CD4-positive, alpha-beta T cell treated with Interleukin-17A for 1 hour (primary cell): ENCODE results near the gene AFAP1L2.

Experiments used
- DNase-seq: peaks from one replicate; pipeline ENCODE4 v3.0.0-alpha.2; 2020

The AFAP1L2 gene

GRCh38 chr10:114307731-114308130 lies 96.6 kb downstream of the AFAP1L2 start:
- no peak for DNase-seq

- DNase-seq, result no peak
Observed at GRCh38 chr10:114306116-114306973, 98.0 kb downstream of the AFAP1L2 start.

- no peak for DNase-seq
Observed at GRCh38 chr10:114305521-114305925, 98.8 kb downstream of the AFAP1L2 start.

DNA sequence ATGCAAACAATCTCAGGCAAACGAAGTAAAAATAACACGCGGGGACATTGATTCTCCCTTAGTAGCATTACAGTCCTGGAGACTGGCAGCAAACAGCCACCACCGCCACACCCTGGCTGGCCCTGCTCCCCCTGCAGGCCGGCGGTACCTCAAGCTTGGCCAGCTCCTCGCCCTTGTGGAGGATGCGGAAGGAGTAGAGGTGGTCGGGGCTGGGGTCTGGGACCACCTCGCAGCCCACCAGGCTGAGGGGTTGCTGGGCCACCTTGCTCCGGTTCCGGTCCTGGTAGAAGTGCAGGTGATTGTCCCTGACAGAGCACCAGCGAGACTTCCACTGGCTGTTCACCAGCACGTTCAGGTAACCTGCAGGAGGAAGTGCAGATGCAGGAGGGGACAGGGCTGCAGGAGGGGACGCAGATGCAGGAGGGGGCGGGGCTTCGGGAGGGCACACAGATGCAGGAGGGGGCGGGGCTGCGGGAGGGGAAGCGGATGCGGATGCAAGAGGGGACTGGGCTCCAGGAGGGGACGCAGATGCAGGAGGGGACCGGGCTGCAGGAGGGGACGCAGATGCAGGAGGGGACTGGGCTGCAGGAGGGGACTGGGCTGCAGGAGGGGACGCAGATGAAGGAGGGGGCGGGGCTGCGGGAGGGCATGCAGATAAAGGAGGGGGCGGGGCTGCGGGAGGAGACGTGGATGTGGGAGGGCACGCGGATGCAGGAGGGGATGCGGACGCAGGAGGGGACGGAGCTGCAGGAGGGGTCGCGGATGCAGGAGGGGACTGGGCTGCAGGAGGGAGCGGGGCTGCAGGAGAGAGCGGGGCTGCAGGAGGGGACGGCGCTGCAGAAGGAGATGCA lies 99.5 kb downstream of the AFAP1L2 start:
- peak; percentile 66 for DNase-seq

GRCh38 chr10:114304017-114304570 lies 100.2 kb downstream of the AFAP1L2 start:
- peak; percentile 74 for DNase-seq

DNA sequence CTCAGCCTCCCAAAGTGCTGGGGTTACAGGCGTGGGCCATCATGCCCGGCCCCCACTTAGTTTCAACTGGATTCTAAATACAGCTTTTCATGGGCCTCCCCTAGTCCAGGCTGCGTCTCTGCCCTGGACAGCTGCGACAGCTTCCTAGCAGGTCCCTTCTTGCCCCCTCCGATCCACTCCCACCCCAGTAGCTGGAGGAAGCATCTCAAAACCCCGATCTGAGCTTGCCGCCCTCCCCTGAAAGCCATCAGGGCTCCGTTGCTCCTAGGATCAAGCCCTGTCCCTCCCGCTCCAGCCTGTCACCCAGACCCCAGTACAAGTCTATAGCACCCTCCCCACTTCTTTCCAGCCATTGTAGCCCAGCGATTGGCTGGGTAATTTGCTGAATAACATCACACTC lies 100.7 kb downstream of the AFAP1L2 start:
- no peak for DNase-seq

DNA sequence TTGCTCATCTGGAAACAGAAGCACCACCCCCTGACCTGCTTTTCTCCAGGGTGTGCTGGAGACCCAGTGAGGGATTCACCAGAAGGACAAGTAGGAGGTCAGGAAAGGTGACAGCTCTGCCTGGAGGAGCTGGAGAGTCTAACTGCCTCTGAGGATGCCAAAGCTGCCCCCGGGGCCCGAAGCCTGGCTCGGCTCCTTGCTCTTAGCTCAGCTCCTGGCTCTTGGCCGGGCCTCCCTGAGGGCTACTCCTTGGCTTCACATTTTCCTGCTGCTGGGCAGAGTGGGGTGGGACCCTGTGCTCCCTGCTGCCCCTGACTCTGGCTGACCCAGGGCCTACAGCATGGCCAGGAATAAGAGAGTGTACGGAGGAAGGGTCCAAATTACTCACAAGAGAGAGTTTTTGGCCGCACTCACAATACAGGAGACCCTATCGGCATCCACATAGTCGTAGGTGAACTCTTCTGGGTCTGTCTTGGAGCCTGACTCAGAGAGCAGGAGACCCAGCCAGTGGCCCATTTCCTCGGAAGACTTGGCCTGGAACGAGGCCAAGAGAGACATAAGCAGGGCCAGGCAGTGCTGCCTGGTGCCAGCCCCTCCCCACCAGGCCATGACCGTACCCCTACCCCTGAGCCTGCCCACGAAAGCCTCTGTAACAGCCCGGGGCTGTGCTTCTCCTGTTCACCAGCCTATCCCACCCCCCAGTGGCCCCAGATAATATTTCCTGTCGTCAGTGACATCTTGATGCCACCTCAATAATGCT lies 102.2 kb downstream of the AFAP1L2 start:
- no peak for DNase-seq

DNA sequence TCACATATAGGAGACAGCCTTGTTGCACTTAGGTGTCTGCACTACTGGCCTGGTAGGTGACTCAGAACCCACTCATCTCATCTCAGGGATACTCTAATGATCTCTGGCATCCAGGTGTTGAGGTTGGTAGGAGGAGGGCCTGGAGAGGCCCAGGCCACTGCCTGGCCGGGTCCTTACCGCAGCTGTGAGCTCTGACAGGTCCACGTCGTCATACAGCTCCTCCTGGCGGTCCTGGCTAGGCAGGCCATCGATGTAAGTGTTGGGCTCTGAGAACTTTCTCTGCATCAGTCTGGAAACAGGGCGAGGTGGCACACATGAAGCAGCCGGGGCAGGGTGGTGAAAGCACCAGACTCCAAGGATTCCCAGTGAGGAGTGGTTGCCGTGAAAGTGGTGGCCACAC lies 103.1 kb downstream of the AFAP1L2 start:
- DNase-seq, result no peak

- DNase-seq, result no peak
Observed at GRCh38 chr10:114300036-114300645, 104.2 kb downstream of the AFAP1L2 start.

DNA sequence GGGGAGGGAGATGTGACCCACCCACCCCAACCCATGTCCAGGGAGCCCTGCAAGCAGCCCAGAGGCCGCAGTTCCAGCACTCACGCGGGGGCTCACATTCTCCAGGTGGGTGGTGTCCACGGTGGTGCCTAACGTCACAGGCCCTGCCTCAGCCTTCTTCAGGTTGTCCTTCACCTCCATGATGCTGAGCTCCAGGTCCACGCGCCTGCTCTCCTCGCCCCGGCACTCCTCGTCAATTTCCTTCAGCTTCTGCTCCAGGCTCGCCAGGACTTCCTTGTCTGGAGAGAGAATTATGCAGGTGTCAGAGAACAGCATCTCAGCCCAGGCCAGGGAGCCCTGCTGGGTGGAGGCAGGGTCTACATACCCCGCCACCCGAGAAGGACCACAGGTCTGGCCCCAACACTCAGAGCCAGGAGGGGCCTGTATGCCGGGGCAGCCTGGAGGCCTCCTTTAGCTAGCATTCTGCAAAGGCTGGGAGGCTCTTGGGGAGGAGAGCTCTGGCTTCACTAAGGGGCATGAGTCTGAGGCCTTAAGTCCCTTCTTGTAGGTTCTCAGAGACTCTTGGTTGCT lies 107.1 kb downstream of the AFAP1L2 start:
- DNase-seq, result no peak

DNA sequence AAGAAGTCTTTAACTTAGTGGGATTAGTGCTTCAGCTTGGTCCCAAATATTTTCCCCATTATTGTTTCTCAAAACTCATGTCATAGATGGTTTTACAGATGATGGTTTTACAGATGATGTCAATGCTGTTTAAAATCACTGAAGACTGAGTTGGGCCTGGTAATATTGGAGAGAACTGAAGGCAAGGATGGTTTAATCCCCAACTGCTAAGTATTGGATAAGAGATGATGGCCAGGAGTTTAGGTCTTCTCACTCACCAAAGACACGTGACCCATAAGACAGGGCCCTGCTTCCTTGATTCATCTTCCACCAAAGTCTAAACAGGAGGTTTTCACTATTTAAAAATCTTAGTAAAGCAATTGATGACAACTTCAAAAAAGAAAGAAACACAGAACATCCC lies 108.9 kb downstream of the AFAP1L2 start:
- DNase-seq, result no peak

DNA sequence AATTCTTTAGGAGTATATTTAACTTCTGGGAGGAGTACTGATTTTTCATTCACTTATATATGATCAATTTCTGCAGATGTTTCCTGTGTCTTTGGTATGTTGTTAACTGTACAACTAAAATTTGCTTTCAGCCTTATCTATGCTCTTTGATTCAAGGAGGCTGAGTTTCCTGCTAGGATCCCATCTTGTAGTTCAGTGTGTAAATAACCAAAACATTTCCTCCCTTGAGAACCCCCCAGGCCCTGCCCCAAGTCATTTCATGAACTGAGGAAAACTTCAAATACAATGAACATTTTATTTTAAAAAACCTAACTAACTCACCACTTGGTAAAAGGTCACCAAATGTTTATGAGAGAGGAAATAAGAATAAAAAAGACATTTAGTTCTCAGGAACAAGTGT lies 109.8 kb downstream of the AFAP1L2 start:
- no peak for DNase-seq

DNA sequence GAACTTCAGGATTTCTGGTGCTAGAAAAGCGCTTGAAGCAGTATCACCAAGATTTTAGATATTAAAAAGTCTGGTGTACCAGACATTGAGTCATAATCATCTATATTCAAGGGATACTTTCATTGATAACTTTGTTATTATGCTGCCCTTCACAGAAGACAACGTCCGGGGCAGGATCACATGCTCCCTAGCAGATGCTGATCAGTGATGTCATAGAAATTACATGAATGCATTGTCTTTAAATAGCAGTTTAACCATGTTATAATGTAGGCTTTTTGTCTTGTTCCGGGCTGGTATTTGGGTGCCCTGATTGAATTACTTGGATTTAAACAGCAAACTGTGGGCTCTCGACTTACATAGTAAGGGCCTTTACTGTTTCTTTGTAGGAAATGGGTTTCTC lies 111.2 kb downstream of the AFAP1L2 start:
- DNase-seq, result no peak

GRCh38 chr10:114291516-114291915 lies 112.8 kb downstream of the AFAP1L2 start:
- no peak for DNase-seq

- no peak for DNase-seq
Observed at GRCh38 chr10:114291076-114291475, 113.2 kb downstream of the AFAP1L2 start.

DNA sequence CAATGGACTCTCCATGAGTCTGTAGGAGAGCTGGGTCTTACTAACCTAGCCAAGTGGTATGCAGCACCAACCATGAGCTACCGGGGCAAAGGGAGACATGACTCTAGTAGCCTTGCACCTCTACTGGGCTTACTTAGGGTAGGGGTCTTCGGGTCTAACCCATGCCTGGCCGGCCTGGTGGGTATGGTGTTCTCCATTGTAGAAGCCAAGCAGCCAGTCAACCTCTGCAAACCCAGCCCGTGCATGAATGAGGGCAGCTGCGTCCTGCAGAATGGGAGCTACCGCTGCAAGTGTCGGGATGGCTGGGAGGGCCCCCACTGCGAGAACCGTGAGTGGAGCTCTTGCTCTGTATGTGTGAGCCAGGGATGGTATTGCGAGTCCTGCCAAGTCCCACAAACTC lies 114.3 kb downstream of the AFAP1L2 start:
- no peak for DNase-seq

DNA sequence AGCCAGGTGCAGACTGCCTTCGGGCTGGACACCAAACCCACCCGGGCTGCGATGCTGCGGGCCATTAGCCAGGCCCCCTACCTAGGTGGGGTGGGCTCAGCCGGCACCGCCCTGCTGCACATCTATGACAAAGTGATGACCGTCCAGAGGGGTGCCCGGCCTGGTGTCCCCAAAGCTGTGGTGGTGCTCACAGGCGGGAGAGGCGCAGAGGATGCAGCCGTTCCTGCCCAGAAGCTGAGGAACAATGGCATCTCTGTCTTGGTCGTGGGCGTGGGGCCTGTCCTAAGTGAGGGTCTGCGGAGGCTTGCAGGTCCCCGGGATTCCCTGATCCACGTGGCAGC lies 115.2 kb downstream of the AFAP1L2 start:
- no peak for DNase-seq

GRCh38 chr10:114288424-114289095 lies 115.7 kb downstream of the AFAP1L2 start:
- DNase-seq, result no peak

- no peak for DNase-seq
Observed at GRCh38 chr10:114286921-114287320, 117.4 kb downstream of the AFAP1L2 start.

DNA sequence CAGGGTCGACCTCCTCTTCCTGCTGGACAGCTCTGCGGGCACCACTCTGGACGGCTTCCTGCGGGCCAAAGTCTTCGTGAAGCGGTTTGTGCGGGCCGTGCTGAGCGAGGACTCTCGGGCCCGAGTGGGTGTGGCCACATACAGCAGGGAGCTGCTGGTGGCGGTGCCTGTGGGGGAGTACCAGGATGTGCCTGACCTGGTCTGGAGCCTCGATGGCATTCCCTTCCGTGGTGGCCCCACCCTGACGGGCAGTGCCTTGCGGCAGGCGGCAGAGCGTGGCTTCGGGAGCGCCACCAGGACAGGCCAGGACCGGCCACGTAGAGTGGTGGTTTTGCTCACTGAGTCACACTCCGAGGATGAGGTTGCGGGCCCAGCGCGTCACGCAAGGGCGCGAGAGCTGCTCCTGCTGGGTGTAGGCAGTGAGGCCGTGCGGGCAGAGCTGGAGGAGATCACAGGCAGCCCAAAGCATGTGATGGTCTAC lies 118.3 kb downstream of the AFAP1L2 start:
- no peak for DNase-seq

GRCh38 chr10:114284346-114285071 lies 119.8 kb downstream of the AFAP1L2 start:
- DNase-seq, result no peak
